Glomerular visceral epithelial cell (primary cell): ENCODE measurements around the gene CRACR2A.

ENCODE experiments used
- DNase-seq: peaks from one replicate; pipeline ENCODE4 v3.0.0-alpha.2; 2016; ENCODE audit errors: extremely low spot score

Gene CRACR2A

DNA sequence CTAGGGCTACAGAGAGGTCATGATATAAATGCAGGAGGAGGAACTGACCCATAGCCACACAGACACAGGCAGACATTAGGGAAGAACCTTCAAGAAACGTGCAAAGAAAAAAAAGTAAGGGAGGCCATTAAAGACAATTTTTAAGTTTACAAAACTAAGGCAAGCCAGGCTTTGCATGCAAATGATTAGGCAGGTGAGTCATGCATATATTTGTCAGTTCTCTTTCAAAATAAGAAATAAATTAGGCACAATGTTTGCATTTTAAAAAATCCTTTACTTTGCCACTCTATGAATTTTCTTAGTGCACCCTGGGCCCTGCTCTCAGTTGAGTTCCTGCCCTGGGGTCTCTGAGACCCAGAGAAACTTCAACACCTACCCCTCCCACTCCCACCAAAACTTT lies 186.9 kb downstream of the CRACR2A start:
- no peak for DNase-seq
